Stimulated activated CD4-positive, alpha-beta T cell treated with anti-CD3 and anti-CD28 coated beads, Interleukin-12 subunit alpha, Interleukin-12 subunit beta, amount 100 ng/mL, for 48 hours (primary cell): ENCODE data around the gene JAKMIP1.

Source experiments
- DNase-seq, 3 donors: peaks; one replicate each; pipeline ENCODE4 v3.0.0-alpha.2; 2020; ENCODE audit warnings: low read depth in 2 of 3, low spot score in 1 of 3

Gene JAKMIP1

DNA sequence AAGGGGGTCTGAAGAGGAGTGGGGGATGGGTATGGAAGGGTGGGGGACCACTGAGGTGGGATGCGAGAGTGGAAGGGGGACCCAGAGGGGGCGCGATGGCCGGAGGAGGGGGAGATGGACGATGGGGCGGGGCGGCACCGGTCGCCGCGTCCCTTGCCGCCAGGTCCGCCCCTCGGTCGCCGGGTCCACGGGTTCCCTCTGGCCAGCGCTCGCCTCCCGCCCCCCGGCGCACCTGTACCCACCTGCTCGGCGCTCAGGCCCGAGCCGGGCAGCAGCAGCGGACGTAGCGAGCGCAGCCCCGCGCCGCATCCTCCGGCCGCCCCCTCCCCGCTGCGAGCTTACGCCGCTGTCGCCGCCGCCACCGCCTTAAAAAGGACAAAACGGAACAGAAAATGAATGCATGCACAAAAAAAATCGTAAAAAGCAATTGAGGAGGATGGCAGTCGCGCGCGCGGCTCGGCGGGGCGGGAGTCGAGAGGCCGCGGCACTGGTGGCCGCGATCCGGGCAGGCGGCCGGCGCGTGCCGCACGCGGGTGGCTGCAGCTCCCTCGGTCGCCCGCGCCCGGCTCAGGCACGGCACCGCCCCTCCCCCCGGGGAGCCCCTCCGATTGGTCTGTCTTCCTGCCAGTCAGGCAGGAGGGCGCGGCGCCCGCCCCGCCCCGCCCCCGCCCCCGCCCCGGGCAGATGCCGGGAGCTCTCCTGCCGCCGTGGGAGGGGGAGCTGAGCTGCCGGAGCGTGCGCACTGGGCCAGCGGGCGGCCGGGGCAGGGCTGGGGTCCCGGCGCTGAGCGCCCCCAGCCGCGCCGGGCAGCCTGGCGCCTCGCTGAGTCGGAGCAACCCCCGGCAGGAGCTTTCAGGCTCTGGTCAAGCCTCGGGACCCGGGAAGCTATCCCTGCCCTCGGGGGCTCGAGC lies at the start of gene JAKMIP1:
JAKMIP1 (minus strand) TSS at position 539 of the 911 bp plus-strand sequence. CDS start 87,699 bp downstream, outside the sequence.
- peak; percentile 69 to 86 (median 76) for DNase-seq

- no peak for DNase-seq
These were observed 48.0 kb upstream of the JAKMIP1 start for GRCh38 chr4:6248394-6248793.

GRCh38 chr4:6246170-6246634 lies 45.9 kb upstream of the JAKMIP1 start:
- no peak for DNase-seq

- DNase-seq, result no peak
These were observed 45.2 kb upstream of the JAKMIP1 start for GRCh38 chr4:6245246-6246169.

DNA sequence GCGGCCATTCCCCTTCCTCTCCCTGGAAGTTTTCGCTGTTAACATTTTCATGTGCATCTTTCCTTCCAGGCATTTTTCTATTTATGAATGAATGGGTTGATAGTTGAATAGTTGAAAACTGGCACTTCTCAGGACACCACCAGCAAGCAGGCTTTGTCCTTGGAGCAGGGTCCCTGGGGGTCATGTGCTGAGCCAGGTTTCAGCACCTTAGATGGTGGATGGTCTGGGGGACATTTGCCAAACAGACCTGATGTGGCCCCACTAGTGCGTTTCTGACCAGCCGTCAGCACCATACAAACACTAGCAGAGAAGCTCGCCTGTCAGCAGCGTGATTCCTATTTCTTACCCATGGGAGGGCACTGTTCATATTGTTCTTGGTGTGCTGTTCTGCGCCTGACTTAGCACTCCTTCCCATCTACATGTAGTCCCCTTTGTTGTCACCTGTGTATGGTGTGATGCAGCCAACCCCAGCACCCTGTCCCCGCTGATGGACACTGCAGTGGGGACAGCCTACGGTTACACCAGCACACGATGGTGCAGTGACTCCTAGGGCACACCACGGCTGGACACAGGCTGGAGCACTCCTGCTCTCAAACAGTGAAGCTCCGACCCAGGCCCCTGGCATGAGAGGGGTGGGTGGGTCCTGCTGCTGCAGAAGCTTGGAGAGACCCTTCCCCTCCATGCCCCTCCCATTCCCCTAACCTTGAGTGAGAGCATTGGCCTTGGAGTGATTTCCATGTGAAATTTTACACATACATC lies 42.1 kb upstream of the JAKMIP1 start:
- no peak for DNase-seq

- no peak for DNase-seq
These were observed 40.9 kb upstream of the JAKMIP1 start for GRCh38 chr4:6241062-6241845.

GRCh38 chr4:6239968-6240367 lies 39.6 kb upstream of the JAKMIP1 start:
- no peak for DNase-seq

- no peak for DNase-seq
These were observed 39.1 kb upstream of the JAKMIP1 start for GRCh38 chr4:6239486-6239885.

DNA sequence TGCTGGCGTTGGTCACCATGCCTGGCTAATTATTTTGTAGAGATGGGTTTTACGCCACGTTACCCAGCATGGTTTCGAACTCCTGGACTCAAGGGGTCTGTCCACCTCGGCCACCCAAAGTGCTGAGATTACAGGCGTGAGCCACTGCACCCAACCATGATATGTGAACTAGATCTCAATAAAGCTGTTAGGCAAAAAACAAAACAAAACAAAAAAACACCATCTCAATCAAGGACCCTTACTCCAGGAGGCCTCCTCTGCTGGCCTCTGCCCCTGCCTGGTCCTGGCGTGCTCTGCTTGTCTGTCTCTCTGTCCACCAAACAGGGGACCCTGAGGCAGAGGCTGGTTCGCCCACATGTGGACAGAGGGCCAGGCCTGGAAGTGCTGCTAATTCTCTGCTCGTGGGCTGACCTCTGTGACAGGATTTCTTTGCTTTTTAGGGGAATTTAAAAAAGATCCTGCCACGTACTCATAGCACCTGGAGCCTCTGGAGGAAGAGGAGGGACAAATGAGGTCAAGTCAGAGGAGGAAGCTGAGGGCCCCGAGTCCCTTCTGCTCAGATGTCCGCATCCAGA lies 36.6 kb upstream of the JAKMIP1 start:
- DNase-seq, result no peak

- DNase-seq, result no peak
These were observed 35.7 kb upstream of the JAKMIP1 start for GRCh38 chr4:6235901-6236640.

DNA sequence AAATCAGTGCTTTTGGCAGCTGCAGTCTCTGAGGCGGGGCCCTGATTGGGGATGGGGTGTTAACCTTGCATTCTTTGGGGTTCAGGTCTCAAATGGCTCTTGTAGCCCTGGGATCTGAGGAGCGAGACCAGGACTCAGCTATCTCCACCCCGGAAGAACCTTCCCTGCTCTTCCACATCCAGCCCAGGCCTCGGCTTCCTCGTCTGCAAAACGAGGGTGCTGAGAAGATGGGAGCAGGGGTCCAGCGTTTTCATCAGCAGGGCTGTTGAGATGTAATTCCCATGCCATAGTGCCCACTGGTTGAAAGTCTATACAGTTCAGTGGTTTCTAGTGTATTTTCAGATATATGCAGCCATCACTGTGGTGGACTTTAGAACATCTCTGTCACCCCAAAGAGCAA lies 34.7 kb upstream of the JAKMIP1 start:
- no peak for DNase-seq

DNA sequence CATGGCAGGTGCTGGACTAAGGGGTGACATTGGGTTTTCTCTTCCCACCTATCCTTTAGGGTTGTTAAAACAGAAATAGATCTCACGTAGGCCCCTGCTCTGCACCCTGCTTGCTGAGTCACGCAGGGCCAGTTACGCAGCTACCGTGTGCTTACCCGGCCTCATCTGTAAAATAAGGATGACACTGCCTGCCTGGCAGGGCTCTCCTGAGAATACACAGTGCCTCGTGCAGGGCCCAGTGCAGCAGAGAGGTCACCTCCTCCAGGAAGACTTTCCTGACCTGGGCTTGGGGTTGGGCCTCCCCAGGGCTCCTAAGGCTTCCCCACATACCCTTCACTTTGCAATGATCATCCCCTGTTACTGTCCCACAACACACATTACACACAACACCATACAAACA lies 33.6 kb upstream of the JAKMIP1 start:
- DNase-seq, result no peak

- no peak for DNase-seq
These were observed 32.8 kb upstream of the JAKMIP1 start for GRCh38 chr4:6232836-6233785.

GRCh38 chr4:6231663-6232165 lies 31.4 kb upstream of the JAKMIP1 start:
- DNase-seq, result no peak

DNA sequence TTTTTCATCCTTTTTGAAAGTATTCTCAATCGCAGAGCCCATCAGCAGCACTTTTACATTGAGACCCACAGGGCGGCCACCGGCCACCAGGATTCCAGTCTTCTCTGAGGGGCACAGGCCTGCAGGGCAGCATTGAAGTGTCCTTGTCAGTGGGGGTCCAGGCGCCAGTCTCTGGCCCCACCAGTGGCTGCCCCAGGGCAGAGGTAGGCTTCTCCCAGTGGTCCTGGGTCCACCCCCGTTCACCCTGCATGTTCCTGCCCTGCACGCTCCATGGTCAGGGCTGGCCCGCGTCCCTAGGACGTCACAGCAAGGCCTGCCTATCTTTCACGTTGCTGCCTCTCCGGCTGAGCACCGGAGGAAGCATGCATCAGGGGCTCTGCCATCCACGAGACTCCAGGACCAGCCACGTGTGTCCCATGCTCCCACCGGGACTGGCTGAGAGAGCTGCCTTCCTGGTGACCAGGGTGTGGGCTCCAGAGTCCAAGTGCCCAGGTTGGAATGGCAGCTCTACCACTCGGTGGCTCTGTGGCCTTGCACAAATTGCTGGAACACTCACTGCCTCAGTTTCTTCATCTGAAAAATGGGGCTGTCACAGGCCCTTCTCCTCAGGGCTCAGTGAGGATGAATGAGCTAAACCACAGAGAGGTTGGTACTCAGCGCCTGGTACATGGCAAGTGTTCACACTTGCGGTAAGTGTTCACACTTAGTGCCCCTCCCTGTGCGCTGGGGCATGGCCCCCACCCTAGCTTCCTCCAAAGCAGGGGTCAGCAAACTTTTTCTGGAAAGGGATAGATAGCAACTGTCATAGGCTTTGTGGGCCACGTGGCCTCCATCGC lies 30.7 kb upstream of the JAKMIP1 start:
- no peak for DNase-seq

DNA sequence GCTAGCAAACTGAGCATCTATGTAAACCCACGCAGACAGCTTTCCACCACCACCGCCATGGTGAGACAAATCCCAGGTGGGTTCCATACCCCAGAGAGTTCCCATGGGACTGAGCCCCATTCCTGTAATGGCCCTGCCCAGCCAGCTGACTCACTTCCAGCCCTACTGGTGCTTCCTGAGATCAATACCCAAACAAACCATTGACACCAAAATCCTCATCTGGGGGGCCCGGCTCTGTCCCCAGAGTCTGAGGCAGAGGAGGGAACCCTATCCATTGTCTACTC lies 30.1 kb upstream of the JAKMIP1 start:
- no peak for DNase-seq
